ENCODE results near the gene ZNF324. TPM values are rescaled to one million over a fixed set of nuclear protein-coding genes. Genes with fewer than 3 reads are reported as not detected.
"Not testable (repeated sequence)": the region's sequence is repeated elsewhere in the genome, so short reads cannot be mapped to it uniquely, and the experiment has no call there.

Gene ZNF324
- total RNA-seq, 1 donor = 20.6 TPM

GRCh38 chr19:58439576-58440554 is 27.0 kb upstream of the ZNF324 start, which contains the start of gene ZNF132:
Gene ZNF132, minus strand, starts transcription at chr19:58440153. Its CDS starts 332 bp downstream, at chr19:58439821.
- H4K20me1 ChIP-seq (ENCODE audit: insufficient read depth, low read length) = no peaks in the 10 kb centered on the region
- peaks cover 24% of the 10 kb centered on the region for H3K36me3 ChIP-seq (ENCODE audit: insufficient read depth, low read length)
- TF ChIP-seq, protein P1, sequence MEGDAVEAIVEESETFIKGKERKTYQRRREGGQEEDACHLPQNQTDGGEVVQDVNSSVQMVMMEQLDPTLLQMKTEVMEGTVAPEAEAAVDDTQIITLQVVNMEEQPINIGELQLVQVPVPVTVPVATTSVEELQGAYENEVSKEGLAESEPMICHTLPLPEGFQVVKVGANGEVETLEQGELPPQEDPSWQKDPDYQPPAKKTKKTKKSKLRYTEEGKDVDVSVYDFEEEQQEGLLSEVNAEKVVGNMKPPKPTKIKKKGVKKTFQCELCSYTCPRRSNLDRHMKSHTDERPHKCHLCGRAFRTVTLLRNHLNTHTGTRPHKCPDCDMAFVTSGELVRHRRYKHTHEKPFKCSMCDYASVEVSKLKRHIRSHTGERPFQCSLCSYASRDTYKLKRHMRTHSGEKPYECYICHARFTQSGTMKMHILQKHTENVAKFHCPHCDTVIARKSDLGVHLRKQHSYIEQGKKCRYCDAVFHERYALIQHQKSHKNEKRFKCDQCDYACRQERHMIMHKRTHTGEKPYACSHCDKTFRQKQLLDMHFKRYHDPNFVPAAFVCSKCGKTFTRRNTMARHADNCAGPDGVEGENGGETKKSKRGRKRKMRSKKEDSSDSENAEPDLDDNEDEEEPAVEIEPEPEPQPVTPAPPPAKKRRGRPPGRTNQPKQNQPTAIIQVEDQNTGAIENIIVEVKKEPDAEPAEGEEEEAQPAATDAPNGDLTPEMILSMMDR (IDR thresholded peaks at IDR 0.05; ENCODE audit: extremely low read depth, low read depth, low read length) = no peak
- H3K4me2 ChIP-seq (ENCODE audit: insufficient read depth, low read length) = peak within 1 kb of the TSS; percentile 92
- peak; percentile 99 for DNase-seq (ENCODE audit: insufficient read length, low spot score, missing footprints)
- H3K9me3 ChIP-seq (ENCODE audit: low read depth, low read length) = peaks cover 18% of the 10 kb centered on the region
- H3K4me1 ChIP-seq (ENCODE audit: insufficient read depth, low read length) = peaks cover 12% of the 10 kb centered on the region
- peak within 1 kb of the TSS; percentile 93 for H3K27ac ChIP-seq (ENCODE audit: low read depth, low read length)
- peak within 1 kb of the TSS; percentile 99 for H2AFZ ChIP-seq (ENCODE audit: low read length)
- no peaks in the 10 kb centered on the region for H3K27me3 ChIP-seq (ENCODE audit: insufficient read depth, low read length)
- peaks cover 24% of the 10 kb centered on the region for H3K79me2 ChIP-seq (ENCODE audit: insufficient read depth, low read length)
- H3K4me3 ChIP-seq (ENCODE audit: insufficient read depth, low read length) = peak within 1 kb of the TSS; percentile 98

- Histone ChIP-seq H3K9me3 (ENCODE audit: low read depth, low read length) (peaks cover 14% of the 10 kb centered on the region), H3K4me2 (ENCODE audit: insufficient read depth, low read length) (peak overlapping the region; percentile 92), H3K4me1 (ENCODE audit: insufficient read depth, low read length) (peaks cover 12% of the 10 kb centered on the region), H3K27me3 (ENCODE audit: insufficient read depth, low read length) (no peaks in the 10 kb centered on the region), H3K36me3 (ENCODE audit: insufficient read depth, low read length) (peaks cover 17% of the 10 kb centered on the region), H3K4me3 (ENCODE audit: insufficient read depth, low read length) (peak overlapping the region; percentile 98), H4K20me1 (ENCODE audit: insufficient read depth, low read length) (no peaks in the 10 kb centered on the region), H3K27ac (ENCODE audit: low read depth, low read length) (peak overlapping the region; percentile 93), H3K79me2 (ENCODE audit: insufficient read depth, low read length) (peaks cover 24% of the 10 kb centered on the region), H2AFZ (ENCODE audit: low read length) (peak overlapping the region; percentile 99)
- TF ChIP-seq, protein P1 (IDR thresholded peaks at IDR 0.05; ENCODE audit: extremely low read depth, low read depth, low read length) = no peak
- no peak for DNase-seq (ENCODE audit: insufficient read length, low spot score, missing footprints)
Measured at GRCh38 chr19:58440556-58440955, 26.3 kb upstream of the ZNF324 start.

GRCh38 chr19:58442986-58443385 is 23.9 kb upstream of the ZNF324 start:
- not testable (repeated sequence) for H3K36me3 ChIP-seq (ENCODE audit: insufficient read depth, low read length); H3K9me3 ChIP-seq (ENCODE audit: low read depth, low read length); H3K27me3 ChIP-seq (ENCODE audit: insufficient read depth, low read length); H3K4me3 ChIP-seq (ENCODE audit: insufficient read depth, low read length); H2AFZ ChIP-seq (ENCODE audit: low read length); H3K4me2 ChIP-seq (ENCODE audit: insufficient read depth, low read length); H3K27ac ChIP-seq (ENCODE audit: low read depth, low read length); H4K20me1 ChIP-seq (ENCODE audit: insufficient read depth, low read length); DNase-seq (ENCODE audit: insufficient read length, low spot score, missing footprints)
- peaks cover 12% of the 10 kb centered on the region for H3K4me1 ChIP-seq (ENCODE audit: insufficient read depth, low read length)
- peaks cover 16% of the 10 kb centered on the region for H3K79me2 ChIP-seq (ENCODE audit: insufficient read depth, low read length)

- H3K27me3 ChIP-seq (ENCODE audit: insufficient read depth, low read length); H3K4me2 ChIP-seq (ENCODE audit: insufficient read depth, low read length); H2AFZ ChIP-seq (ENCODE audit: low read length); DNase-seq (ENCODE audit: insufficient read length, low spot score, missing footprints); H3K4me3 ChIP-seq (ENCODE audit: insufficient read depth, low read length); H3K79me2 ChIP-seq (ENCODE audit: insufficient read depth, low read length); H3K27ac ChIP-seq (ENCODE audit: low read depth, low read length); H3K36me3 ChIP-seq (ENCODE audit: insufficient read depth, low read length); H3K9me3 ChIP-seq (ENCODE audit: low read depth, low read length); H4K20me1 ChIP-seq (ENCODE audit: insufficient read depth, low read length); H3K4me1 ChIP-seq (ENCODE audit: insufficient read depth, low read length): not testable (repeated sequence)
Measured at GRCh38 chr19:58448860-58449259, 18.0 kb upstream of the ZNF324 start.

GRCh38 chr19:58449980-58450379 is 16.9 kb upstream of the ZNF324 start:
- not testable (repeated sequence) for H2AFZ ChIP-seq (ENCODE audit: low read length); H3K4me2 ChIP-seq (ENCODE audit: insufficient read depth, low read length); DNase-seq (ENCODE audit: insufficient read length, low spot score, missing footprints); H3K27me3 ChIP-seq (ENCODE audit: insufficient read depth, low read length); H3K27ac ChIP-seq (ENCODE audit: low read depth, low read length); H3K9me3 ChIP-seq (ENCODE audit: low read depth, low read length); H3K4me3 ChIP-seq (ENCODE audit: insufficient read depth, low read length); H3K79me2 ChIP-seq (ENCODE audit: insufficient read depth, low read length); H3K4me1 ChIP-seq (ENCODE audit: insufficient read depth, low read length); H4K20me1 ChIP-seq (ENCODE audit: insufficient read depth, low read length)
- H3K36me3 ChIP-seq (ENCODE audit: insufficient read depth, low read length) = peaks cover 11% of the 10 kb centered on the region

Data from osteoblast (primary cell).